GM12878 (cell line): ENCODE measurements around the gene MCCD1. TPM values are rescaled to one million over a fixed set of nuclear protein-coding genes. Genes with fewer than 3 reads are reported as not detected.

ENCODE experiments used
- ATAC-seq: fragments of 200-7000 bp; cut with Tn5 transposase; 3 replicates; pipeline ENCODE4 v1.9.1; 2020; ENCODE audit warnings: mild to moderate bottlenecking, moderate library complexity
- BruUV-seq: library from RNA; stranded (reverse); fragments of 400-500 nt; replicated peaks from 2 replicates; lab custom pipeline; 2021; lab: Mats Ljungman, UMichigan
- CTCF ChIA-PET: fragments of 300-600 bp; sonication (Branson Sonifier 250); formaldehyde crosslinking; extraction: SDS; loops from one replicate; lab custom pipeline; 2021; ENCODE audit warnings: inconsistent platforms; lab: Yijun Ruan, JAX
- POLR2A ChIA-PET: fragments of 350-600 bp; formaldehyde crosslinking; extraction: SDS; loops from one replicate; lab custom pipeline; 2021; ENCODE audit warnings: inconsistent platforms; lab: Charles Lee
- RAD21 ChIA-PET: fragments of 300-600 bp; sonication (Branson Sonifier 250); formaldehyde crosslinking; loops from one replicate; lab custom pipeline; 2023; ENCODE audit warnings: antibody characterized with exemption; ENCODE audit not compliant: unreplicated experiment; lab: Charles Lee
- SMC1A ChIA-PET: fragments of 300-600 bp; sonication (Branson Sonifier 250); formaldehyde crosslinking; loops from one replicate; lab custom pipeline; 2023; ENCODE audit not compliant: unreplicated experiment, uncharacterized antibody; lab: Charles Lee
- DNase-seq: peaks from one replicate; pipeline ENCODE4 v3.0.0-alpha.2; 2011; ENCODE audit warnings: low read depth, low spot score
- FAIRE-seq: peaks from 3 replicates; lab custom pipeline; 2011; peaks lifted over from hg19 to GRCh38; lab: Jason Lieb, UNC
- H2AFZ ChIP-seq: 2 replicates; pipeline ENCODE4 v1.6.0; 2011; ENCODE audit warnings: low read depth, low read length, control low read depth; ENCODE audit not compliant: control insufficient read depth
- H3K27ac ChIP-seq: 2 replicates; pipeline ENCODE4 v1.5.1; 2011; ENCODE audit warnings: control low read depth; ENCODE audit not compliant: control insufficient read depth, insufficient read depth
- H3K27me3 ChIP-seq, 2 experiments: replicated peaks in 1 of 2; 2 replicates each; pipeline versions ENCODE4 v1.6.0 to v1.6.1; 2011; ENCODE audit warnings: low read length in 1 of 2; ENCODE audit not compliant: control insufficient read depth in 2 of 2, insufficient read depth in 2 of 2
- H3K36me3 ChIP-seq, 2 experiments: 2 replicates each; pipeline ENCODE4 v1.5.1; 2011; ENCODE audit warnings: low read length in 1 of 2; ENCODE audit not compliant: control insufficient read depth in 2 of 2, insufficient read depth in 2 of 2
- H3K4me1 ChIP-seq: 2 replicates; pipeline ENCODE4 v1.6.1; 2011; ENCODE audit warnings: mild to moderate bottlenecking, low read length, moderate library complexity, mixed read lengths; ENCODE audit not compliant: control insufficient read depth, insufficient read depth
- H3K4me2 ChIP-seq: 2 replicates; pipeline ENCODE4 v1.6.0; 2011; ENCODE audit warnings: control low read depth; ENCODE audit not compliant: control insufficient read depth, insufficient read depth
- H3K4me3 ChIP-seq: fragments of 200-600 bp; sonication (generic); 2 replicates; pipeline ENCODE4 v1.5.1; 2016
- H3K79me2 ChIP-seq: 2 replicates; pipeline ENCODE4 v1.6.0; 2011; ENCODE audit warnings: low read length; ENCODE audit not compliant: control insufficient read depth, insufficient read depth
- H3K9ac ChIP-seq: 2 replicates; pipeline ENCODE4 v1.8.0; 2011; ENCODE audit warnings: low read length, control low read depth, mixed read lengths; ENCODE audit not compliant: control insufficient read depth, insufficient read depth
- H3K9me3 ChIP-seq: replicated peaks from 3 replicates; pipeline ENCODE4 v1.5.1; 2011; ENCODE audit warnings: mild to moderate bottlenecking, low read length; ENCODE audit not compliant: control insufficient read depth, insufficient read depth
- H4K20me1 ChIP-seq: 2 replicates; pipeline ENCODE4 v1.6.0; 2011; ENCODE audit not compliant: control insufficient read depth, insufficient read depth
- EZH2 ChIP-seq: IDR thresholded peaks from 2 replicates; pipeline ENCODE4 v1.6.1; 2012; ENCODE audit warnings: low read depth, mild to moderate bottlenecking, control low read depth, inconsistent platforms, low read length, borderline replicate concordance; ENCODE audit not compliant: control insufficient read depth
- RAD21 ChIP-seq: IDR thresholded peaks from 2 replicates; pipeline ENCODE4 v1.6.1; 2011; ENCODE audit warnings: mild to moderate bottlenecking, low read depth, low read length, moderate library complexity; ENCODE audit not compliant: insufficient read depth
- SUZ12 ChIP-seq: fragments of 200-600 bp; sonication (generic); IDR thresholded peaks from one replicate; pipeline ENCODE4 v1.6.1; 2018; ENCODE audit warnings: antibody characterized with exemption, mild to moderate bottlenecking; ENCODE audit not compliant: unreplicated experiment
- ZNF217 ChIP-seq: fragments of 450-650 bp; IDR thresholded peaks from 2 replicates; pipeline ENCODE4 v1.6.1; 2017; ENCODE audit warnings: antibody characterized with exemption, mild to moderate bottlenecking
- WGBS: methylation state at CpG from one replicate; pipeline ENCODE4 v1.1.6; 2016; ENCODE audit warnings: low lambda C conversion rate; ENCODE audit not compliant: insufficient replicate concordance, insufficient coverage; ENCODE audit errors: missing lambda C conversion rate; 5-methylcytosine and 5-hydroxymethylcytosine counted together
- in situ Hi-C: fragments of 300-500 bp; cut with MboI; formaldehyde crosslinking; loops from 9 replicates; pipeline ENCODE4 v1.14.3; 2018; ENCODE audit warnings: mixed read lengths
- intact Hi-C: fragments of 100-400 bp; cut with micrococcal nuclease; formaldehyde crosslinking; loops from one replicate; pipeline ENCODE4 v1.14.2; 2022; ENCODE audit not compliant: unreplicated experiment
- polyA plus RNA-seq, 11 experiments: library from polyadenylated mRNA; depleted of rRNA in 4 of 11; unstranded in 6 of 11; stranded (reverse) in 5 of 11; fragments of >200 nt; fragmentation: Nextera tagmentation in 4 of 11; fragmentation: Illumina TruSeq in 1 of 11; extraction: Ambion mirVana in 4 of 11; extraction: Trizol in 1 of 11; gene quantifications; 1 replicate in 1 of 11; 2 replicates in 10 of 11; pipeline versions ENCODE4 v1.2.1 to v1.2.3, GENCODE V29; 2011 to 2016; ENCODE audit warnings: inconsistent platforms in 2 of 11, missing spikeins in 2 of 11, low read depth in 1 of 11
- total RNA-seq, 4 experiments: library from RNA; depleted of rRNA in 3 of 4; stranded (reverse); fragments of >200 nt in 3 of 4; fragmentation: Illumina TruSeq in 1 of 4; extraction: Trizol in 1 of 4; gene quantifications; 2 replicates each; pipeline versions ENCODE4 v1.2.1 to v1.2.3, GENCODE V29; 2013 to 2021

MCCD1 gene
- total and polyA plus RNA-seq, 10 of the 15 experiments (the other 5 are each of a cell fraction or from before 2014, with no cell fraction given), result not detected

GRCh38 chr6:31480574-31480973 is 48.2 kb upstream of the MCCD1 start:
- ATAC-seq, result no peak
- Histone ChIP-seq H3K4me2 (no peak overlapping the region), H3K27me3 (no peaks in the 10 kb centered on the region), H3K36me3 (no peaks in the 10 kb centered on the region), H3K27ac (no peak overlapping the region), H3K9ac (no peak overlapping the region), H3K79me2 (no peaks in the 10 kb centered on the region), H3K9me3 (no peaks in the 10 kb centered on the region), H3K4me1 (peaks cover 4% of the 10 kb centered on the region; the same call in 1 of the 2 replicates), H2AFZ (no peak overlapping the region), H4K20me1 (no peaks in the 10 kb centered on the region)
- in situ Hi-C loops (no loop called here), intact Hi-C loops (no loop called here)
- ChIA-PET CTCF (no interaction called here), POLR2A (no interaction called here), SMC1A (no interaction called here), RAD21 (no interaction called here)
- no peak for DNase-seq
- 71% methylated on average over 11 of the region's 11 CpGs for WGBS
- no peak for FAIRE-seq
- BruUV-seq, result no TSS peak
- TF ChIP-seq EZH2 (no peak), SUZ12 (no peak)
- TF ChIP-seq, all 136 proteins: peak for 0
- no peak overlapping the region for H3K4me3 ChIP-seq

- Histone ChIP-seq H3K27ac (no peak overlapping the region), H3K9me3 (no peaks in the 10 kb centered on the region; the same call in 2 of the 3 replicates), H4K20me1 (no peaks in the 10 kb centered on the region), H3K36me3 (no peaks in the 10 kb centered on the region), H3K27me3 (no peaks in the 10 kb centered on the region), H3K79me2 (no peaks in the 10 kb centered on the region), H3K4me1 (peaks cover 4% of the 10 kb centered on the region; the same call in 1 of the 2 replicates), H2AFZ (no peak overlapping the region), H3K4me3 (no peak overlapping the region), H3K4me2 (no peak overlapping the region), H3K9ac (no peak overlapping the region)
- ATAC-seq, result no peak
- no peak for FAIRE-seq
- no peak for TF ChIP-seq ZNF217
- no peak for TF ChIP-seq RAD21
- intact Hi-C loops (no loop called here), in situ Hi-C loops (no loop called here)
- no TSS peak for BruUV-seq
- RAD21 ChIA-PET, result interaction anchor here (0.5 kb wide), 1 partner anchor 347 kb away, joined by 4 read pairs; no protein-coding TSS in a partner anchor
- SMC1A ChIA-PET, result interaction anchor here (0.6 kb wide), 1 partner anchor 37 kb away, joined by 3 read pairs; no protein-coding TSS in a partner anchor
- DNase-seq, result no peak
- WGBS, result 65% methylated on average over 2 of the region's 2 CpGs
- POLR2A ChIA-PET, result interaction anchor here (0.7 kb wide), 2 partner anchors 26 to 115 kb away, joined by 3 read pairs; no protein-coding TSS in a partner anchor
- CTCF ChIA-PET, result interaction anchor here (0.7 to 1.5 kb wide), 5 partner anchors 9 to 220 kb away, joined by 3 to 7 read pairs (median 4); partner anchors contain the start of gene ABHD16A
Observed at GRCh38 chr6:31483392-31483791, 45.4 kb upstream of the MCCD1 start.
